ENCODE data around the gene LAMP2.

- TF ChIP-seq POLR2AphosphoS5 (IDR thresholded peaks at IDR 0.05; ENCODE audit: borderline replicate concordance, low read depth, low read length) (no peak), FOXP2 (optimal IDR thresholded peaks at IDR 0.05; ENCODE audit: control extremely low read depth, extremely low read length, insufficient read depth) (no peak), EZH2 (IDR thresholded peaks at IDR 0.05) (no peak)
These were observed 89.0 kb downstream of the LAMP2 start for GRCh38 chrX:120379937-120380681.

Data from SK-N-MC (cell line).